K562 (cell line): ENCODE results near the gene MPND. TPM values are rescaled to one million over a fixed set of nuclear protein-coding genes. Genes with fewer than 3 reads are reported as not detected.
A peak's percentile ranks its signal among the peaks of the same experiment; 100 is the strongest.

Experiments
- ATAC-seq: fragments of 200-7000 bp; cut with Tn5 transposase; 3 replicates; pipeline ENCODE4 v1.9.1; 2020; ENCODE audit warnings: moderate library complexity
- BruUV-seq: library from RNA; stranded (reverse); fragments of 400-500 nt; replicated peaks from 2 replicates; lab custom pipeline; 2021; lab: Mats Ljungman, UMichigan
- CTCF ChIA-PET: fragments of 300-600 bp; formaldehyde crosslinking; extraction: SDS; loops from one replicate; lab custom pipeline; 2021; ENCODE audit warnings: low intra/inter-chr PET ratio; lab: Yijun Ruan, JAX
- POLR2A ChIA-PET: fragments of 300-600, 350-650 bp; sonication (Branson Sonifier 250); formaldehyde crosslinking; extraction: SDS; loops from one replicate; lab custom pipeline; 2021; ENCODE audit warnings: antibody characterized with exemption, inconsistent platforms; lab: Yijun Ruan, JAX
- DNase-seq, 4 experiments: peaks; one replicate each; pipeline versions ENCODE4 v3.0.0 to v3.0.0-alpha.2; 2011 to 2018; ENCODE audit warnings: low spot score in 3 of 4, mixed read lengths in 3 of 4; ENCODE audit errors: extremely low read depth in 1 of 4
- FAIRE-seq: peaks from 2 replicates; lab custom pipeline; 2011; peaks lifted over from hg19 to GRCh38; lab: Jason Lieb, UNC
- H2AFZ ChIP-seq: 2 replicates; pipeline ENCODE4 v1.6.0; 2011; ENCODE audit warnings: low read depth, low read length, control low read depth, inconsistent platforms
- H3K27ac ChIP-seq: fragments of 200-600 bp; 3 replicates; pipeline ENCODE4 v1.8.0; 2011; ENCODE audit warnings: low read depth, mild to moderate bottlenecking, control low read depth, inconsistent platforms, low read length, moderate library complexity, mixed read lengths; ENCODE audit errors: extremely low read depth
- H3K27me3 ChIP-seq, 2 experiments: fragments of 300-600 bp in 1 of 2; 2 replicates in 1 of 2; 3 replicates in 1 of 2; pipeline versions ENCODE4 v1.6.0 to v1.8.0; 2011; ENCODE audit warnings: inconsistent platforms in 2 of 2, low read length in 2 of 2, mild to moderate bottlenecking in 1 of 2, mixed read lengths in 1 of 2, moderate library complexity in 1 of 2; ENCODE audit not compliant: control insufficient read depth in 2 of 2, insufficient read depth in 2 of 2
- H3K36me3 ChIP-seq: fragments of 300-600 bp; 3 replicates; pipeline ENCODE4 v1.8.0; 2011; ENCODE audit warnings: mild to moderate bottlenecking, low read length, inconsistent platforms; ENCODE audit not compliant: control insufficient read depth, insufficient read depth
- H3K4me1 ChIP-seq, 2 experiments: fragments of 200-600 bp in 1 of 2; replicated peaks in 1 of 2; 2 replicates in 1 of 2; 3 replicates in 1 of 2; pipeline versions ENCODE4 v1.5.1 to v1.8.0; 2011; ENCODE audit warnings: inconsistent platforms in 2 of 2, low read length in 2 of 2, mild to moderate bottlenecking in 1 of 2, mixed read lengths in 1 of 2, moderate library complexity in 1 of 2; ENCODE audit not compliant: control insufficient read depth in 2 of 2, insufficient read depth in 2 of 2
- H3K4me2 ChIP-seq: 2 replicates; pipeline ENCODE4 v1.6.1; 2011; ENCODE audit warnings: low read length, control low read depth, inconsistent platforms, mixed read lengths; ENCODE audit not compliant: insufficient read depth
- H3K4me3 ChIP-seq: fragments of 200-600 bp; sonication (generic), shearing (Covaris generic); 2 replicates; pipeline ENCODE4 v1.5.1; 2016; ENCODE audit warnings: control low read depth, inconsistent platforms
- H3K79me2 ChIP-seq: fragments of 200-600 bp; 3 replicates; pipeline ENCODE4 v1.8.0; 2011; ENCODE audit warnings: low read length, inconsistent platforms; ENCODE audit not compliant: control insufficient read depth, insufficient read depth
- H3K9ac ChIP-seq, 2 experiments: 2 replicates each; pipeline versions ENCODE4 v1.6.0 to v1.6.1; 2011; ENCODE audit warnings: low read depth in 2 of 2, low read length in 2 of 2, control low read depth in 1 of 2, inconsistent platforms in 1 of 2, mild to moderate bottlenecking in 1 of 2, mixed read lengths in 1 of 2; ENCODE audit not compliant: insufficient read depth in 1 of 2
- H3K9me1 ChIP-seq: one replicate; pipeline ENCODE4 v1.6.0; 2011; ENCODE audit warnings: inconsistent platforms, mild to moderate bottlenecking, low read length, moderate library complexity; ENCODE audit not compliant: control insufficient read depth, insufficient read depth
- H3K9me3 ChIP-seq: replicated peaks from 2 replicates; pipeline ENCODE4 v1.5.1; 2011; ENCODE audit warnings: low read depth, low read length, inconsistent platforms; ENCODE audit not compliant: control insufficient read depth, insufficient read depth
- H4K20me1 ChIP-seq: replicated peaks from 2 replicates; pipeline ENCODE4 v1.6.1; 2011; ENCODE audit warnings: low read length, inconsistent platforms, mixed read lengths; ENCODE audit not compliant: control insufficient read depth, insufficient read depth
- EP400 ChIP-seq: fragments of 450-650 bp; IDR thresholded peaks from 2 replicates; pipeline ENCODE4 v1.6.1; 2017; ENCODE audit warnings: antibody characterized with exemption, mild to moderate bottlenecking, moderate library complexity
- MAZ ChIP-seq, 2 experiments: fragments of 450-650 bp in 1 of 2; sonication (generic) in 1 of 2; formaldehyde crosslinking; IDR thresholded peaks in 1 of 2; conservative IDR thresholded peaks in 1 of 2; 2 replicates each; pipeline versions ENCODE4 v1.4.0 to v1.5.0; 2020; ENCODE audit warnings: mild to moderate bottlenecking in 1 of 2, missing genetic modification reagents in 1 of 2
- WGBS: fragments of 100-300 bp; shearing (Covaris generic); methylation state at CpG from one replicate; pipeline ENCODE4 v1.1.6; 2016; ENCODE audit warnings: low coverage, mixed read lengths; ENCODE audit not compliant: insufficient coverage; ENCODE audit errors: missing lambda C conversion rate; 5-methylcytosine and 5-hydroxymethylcytosine counted together
- in situ Hi-C: fragments of 300-500 bp; cut with MboI; formaldehyde crosslinking; loops from 4 replicates; pipeline ENCODE4 v1.15.0; 2018; ENCODE audit warnings: inconsistent platforms, mixed read lengths
- intact Hi-C: fragments of 100-400 bp; cut with micrococcal nuclease; formaldehyde crosslinking; loops from 2 replicates; pipeline ENCODE4 v1.14.2; 2022
- polyA plus RNA-seq, 8 experiments: library from polyadenylated mRNA; depleted of rRNA in 4 of 8; stranded (reverse) in 5 of 8; unstranded in 3 of 8; fragments of >200 nt; fragmentation: Nextera tagmentation in 2 of 8; fragmentation: Illumina TruSeq in 1 of 8; extraction: Ambion mirVana in 2 of 8; extraction: Trizol in 1 of 8; gene quantifications; 2 replicates each; pipeline versions ENCODE4 v1.2.1 to v1.2.3, GENCODE V29; 2011 to 2014; ENCODE audit warnings: inconsistent platforms in 1 of 8, missing spikeins in 1 of 8
- total RNA-seq, 7 experiments: library from RNA; depleted of rRNA in 6 of 7; stranded (reverse); fragments of >200 nt in 6 of 7; fragmentation: Illumina TruSeq in 2 of 7; extraction: Trizol in 2 of 7; gene quantifications; 2 replicates each; pipeline versions ENCODE4 v1.2.1 to v1.2.3, GENCODE V29; 2011 to 2021; ENCODE audit warnings: low replicate concordance in 1 of 7
- TF ChIP-seq, protein P1 (sequence below): fragments of 250-450 bp; sonication (Bioruptor Pico); IDR thresholded peaks from 2 replicates; pipeline ENCODE4 v1.5.0; 2021; ENCODE audit warnings: mild to moderate bottlenecking, borderline replicate concordance
- TF ChIP-seq, protein P2 (sequence below), 2 experiments: fragments of 450-650 bp in 1 of 2; sonication (generic) in 1 of 2; formaldehyde crosslinking in 1 of 2; IDR thresholded peaks; 2 replicates each; pipeline versions ENCODE4 v1.7.1 to v1.9.0; 2016 to 2022; ENCODE audit warnings: inconsistent platforms in 1 of 2, mild to moderate bottlenecking in 1 of 2, missing genetic modification reagents in 1 of 2
- TF ChIP-seq, protein P3 (sequence below): conservative IDR thresholded peaks from 2 replicates; pipeline ENCODE4 v1.6.1; 2011; ENCODE audit warnings: low read depth, mild to moderate bottlenecking, low read length; ENCODE audit not compliant: control insufficient read depth

MPND gene
- total and polyA plus RNA-seq, 9 of the 15 experiments (the other 6 are each of a cell fraction or from before 2014, with no cell fraction given): 0.25 to 14.0 (median 3.9) TPM

DNA sequence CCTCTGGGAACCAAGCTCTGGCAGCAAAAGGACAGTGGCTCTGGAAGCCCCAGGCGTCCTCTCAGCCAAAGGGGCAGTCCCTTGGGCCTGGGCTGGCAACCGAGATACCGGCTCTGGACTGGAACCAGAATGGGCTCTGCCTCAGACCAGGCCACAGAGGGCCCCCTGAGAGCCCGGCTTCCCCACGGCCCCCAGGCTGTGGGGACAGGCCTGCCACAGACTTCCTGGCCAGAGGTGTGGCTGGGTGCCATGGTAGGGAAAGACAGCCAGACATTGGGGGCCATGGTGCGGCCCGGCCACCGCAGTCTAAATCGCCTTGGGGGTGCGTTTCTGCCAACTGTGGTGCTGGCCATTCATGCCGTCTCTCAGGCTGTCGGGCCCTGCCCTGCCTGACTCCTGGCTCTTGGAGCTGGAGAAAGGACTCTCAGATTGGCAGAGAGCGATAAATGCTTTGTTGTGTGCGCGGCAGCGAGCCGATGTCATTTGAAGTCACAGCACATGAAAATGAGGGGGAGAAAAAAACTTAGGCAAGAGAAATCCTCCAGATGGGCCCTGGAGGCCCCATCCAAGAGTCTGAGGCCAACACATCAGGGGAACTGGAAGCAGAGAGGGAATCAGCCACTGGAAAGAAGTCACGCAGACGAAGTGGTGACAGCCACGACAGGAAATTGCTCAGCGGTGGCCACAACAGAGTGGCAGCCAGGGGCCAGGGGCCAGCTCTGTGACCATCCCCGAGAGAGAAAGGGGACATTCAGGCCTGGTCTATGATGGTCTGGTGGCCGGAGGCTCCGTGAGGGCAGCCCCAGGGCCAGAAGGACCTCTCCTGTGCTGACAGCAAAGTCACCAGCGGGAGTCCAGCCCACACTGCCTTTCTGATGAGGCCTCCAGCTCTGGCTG is 30.5 kb downstream of the MPND start:
- H3K9ac ChIP-seq: peak overlapping the region; percentile 93 to 94
- BruUV-seq: TSS peak; percentile 77
- WGBS: 46% methylated on average over 16 of the region's 25 CpGs
- in situ Hi-C loops: no loop called here
- H2AFZ ChIP-seq: no peak overlapping the region
- ATAC-seq (no peak), FAIRE-seq (no peak), DNase-seq (no peak)
- peak overlapping the region; percentile 85 for H3K4me2 ChIP-seq
- no peaks in the 10 kb centered on the region for H3K9me1 ChIP-seq
- H3K27ac ChIP-seq: peak overlapping the region; percentile 99
- POLR2A ChIA-PET: interaction anchor here (0.7 to 5.2 kb wide), 13 partner anchors 8 to 428 kb away, joined by 3 to 46 read pairs (median 5); partner anchors contain the start of genes CHAF1A, MPND and SH3GL1
- intact Hi-C loops: no loop called here
- H3K27me3 ChIP-seq: no peaks in the 10 kb centered on the region
- H3K79me2 ChIP-seq: peaks cover 92% of the 10 kb centered on the region
- H3K36me3 ChIP-seq: peaks cover 50% of the 10 kb centered on the region; the same call in 2 of the 3 replicates
- peaks cover 79 to 93% of the 10 kb centered on the region in 2 experiments for H3K4me1 ChIP-seq
- H3K4me3 ChIP-seq: no peak overlapping the region
- H3K9me3 ChIP-seq: no peaks in the 10 kb centered on the region
- peaks cover 8% of the 10 kb centered on the region for H4K20me1 ChIP-seq
- CTCF ChIA-PET: interaction anchor here (1.1 kb wide), 1 partner anchor 26 kb away, joined by 3 read pairs; the partner anchor contains the start of gene SH3GL1
- TF ChIP-seq MAZ (CRISPR knock-in tag; conservative IDR thresholded peaks at IDR 0.05 in 1 of 2, IDR thresholded peaks at IDR 0.05 in 1 of 2): 0 out of 4 replicates have a peak, but pooled peaks of 1 of the 2 experiments have one; percentile 5
- no peak for TF ChIP-seq EP400
- TF ChIP-seq, protein P1, sequence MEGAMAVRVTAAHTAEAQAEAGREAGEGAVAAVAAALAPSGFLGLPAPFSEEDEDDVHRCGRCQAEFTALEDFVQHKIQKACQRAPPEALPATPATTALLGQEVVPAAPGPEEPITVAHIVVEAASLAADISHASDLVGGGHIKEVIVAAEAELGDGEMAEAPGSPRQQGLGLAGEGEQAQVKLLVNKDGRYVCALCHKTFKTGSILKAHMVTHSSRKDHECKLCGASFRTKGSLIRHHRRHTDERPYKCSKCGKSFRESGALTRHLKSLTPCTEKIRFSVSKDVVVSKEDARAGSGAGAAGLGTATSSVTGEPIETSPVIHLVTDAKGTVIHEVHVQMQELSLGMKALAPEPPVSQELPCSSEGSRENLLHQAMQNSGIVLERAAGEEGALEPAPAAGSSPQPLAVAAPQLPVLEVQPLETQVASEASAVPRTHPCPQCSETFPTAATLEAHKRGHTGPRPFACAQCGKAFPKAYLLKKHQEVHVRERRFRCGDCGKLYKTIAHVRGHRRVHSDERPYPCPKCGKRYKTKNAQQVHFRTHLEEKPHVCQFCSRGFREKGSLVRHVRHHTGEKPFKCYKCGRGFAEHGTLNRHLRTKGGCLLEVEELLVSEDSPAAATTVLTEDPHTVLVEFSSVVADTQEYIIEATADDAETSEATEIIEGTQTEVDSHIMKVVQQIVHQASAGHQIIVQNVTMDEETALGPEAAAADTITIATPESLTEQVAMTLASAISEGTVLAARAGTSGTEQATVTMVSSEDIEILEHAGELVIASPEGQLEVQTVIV: no peak
- TF ChIP-seq, protein P2, sequence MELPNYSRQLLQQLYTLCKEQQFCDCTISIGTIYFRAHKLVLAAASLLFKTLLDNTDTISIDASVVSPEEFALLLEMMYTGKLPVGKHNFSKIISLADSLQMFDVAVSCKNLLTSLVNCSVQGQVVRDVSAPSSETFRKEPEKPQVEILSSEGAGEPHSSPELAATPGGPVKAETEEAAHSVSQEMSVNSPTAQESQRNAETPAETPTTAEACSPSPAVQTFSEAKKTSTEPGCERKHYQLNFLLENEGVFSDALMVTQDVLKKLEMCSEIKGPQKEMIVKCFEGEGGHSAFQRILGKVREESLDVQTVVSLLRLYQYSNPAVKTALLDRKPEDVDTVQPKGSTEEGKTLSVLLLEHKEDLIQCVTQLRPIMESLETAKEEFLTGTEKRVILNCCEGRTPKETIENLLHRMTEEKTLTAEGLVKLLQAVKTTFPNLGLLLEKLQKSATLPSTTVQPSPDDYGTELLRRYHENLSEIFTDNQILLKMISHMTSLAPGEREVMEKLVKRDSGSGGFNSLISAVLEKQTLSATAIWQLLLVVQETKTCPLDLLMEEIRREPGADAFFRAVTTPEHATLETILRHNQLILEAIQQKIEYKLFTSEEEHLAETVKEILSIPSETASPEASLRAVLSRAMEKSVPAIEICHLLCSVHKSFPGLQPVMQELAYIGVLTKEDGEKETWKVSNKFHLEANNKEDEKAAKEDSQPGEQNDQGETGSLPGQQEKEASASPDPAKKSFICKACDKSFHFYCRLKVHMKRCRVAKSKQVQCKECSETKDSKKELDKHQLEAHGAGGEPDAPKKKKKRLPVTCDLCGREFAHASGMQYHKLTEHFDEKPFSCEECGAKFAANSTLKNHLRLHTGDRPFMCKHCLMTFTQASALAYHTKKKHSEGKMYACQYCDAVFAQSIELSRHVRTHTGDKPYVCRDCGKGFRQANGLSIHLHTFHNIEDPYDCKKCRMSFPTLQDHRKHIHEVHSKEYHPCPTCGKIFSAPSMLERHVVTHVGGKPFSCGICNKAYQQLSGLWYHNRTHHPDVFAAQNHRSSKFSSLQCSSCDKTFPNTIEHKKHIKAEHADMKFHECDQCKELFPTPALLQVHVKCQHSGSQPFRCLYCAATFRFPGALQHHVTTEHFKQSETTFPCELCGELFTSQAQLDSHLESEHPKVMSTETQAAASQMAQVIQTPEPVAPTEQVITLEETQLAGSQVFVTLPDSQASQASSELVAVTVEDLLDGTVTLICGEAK (IDR thresholded peaks at IDR 0.05): peak; percentile 43; the same call in 1 of the 2 replicates
- TF ChIP-seq, protein P2 (CRISPR knock-in tag; IDR thresholded peaks at IDR 0.05): no peak
- TF ChIP-seq, protein P3, sequence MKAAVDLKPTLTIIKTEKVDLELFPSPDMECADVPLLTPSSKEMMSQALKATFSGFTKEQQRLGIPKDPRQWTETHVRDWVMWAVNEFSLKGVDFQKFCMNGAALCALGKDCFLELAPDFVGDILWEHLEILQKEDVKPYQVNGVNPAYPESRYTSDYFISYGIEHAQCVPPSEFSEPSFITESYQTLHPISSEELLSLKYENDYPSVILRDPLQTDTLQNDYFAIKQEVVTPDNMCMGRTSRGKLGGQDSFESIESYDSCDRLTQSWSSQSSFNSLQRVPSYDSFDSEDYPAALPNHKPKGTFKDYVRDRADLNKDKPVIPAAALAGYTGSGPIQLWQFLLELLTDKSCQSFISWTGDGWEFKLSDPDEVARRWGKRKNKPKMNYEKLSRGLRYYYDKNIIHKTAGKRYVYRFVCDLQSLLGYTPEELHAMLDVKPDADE: no peak
